Stimulated activated CD8-positive, alpha-beta memory T cell treated with anti-CD3 and anti-CD28 coated beads, Interleukin-15, amount 100 ng/mL, for 1 hour (primary cell): Measurements from ENCODE around the gene RPS13.
"Not testable (repeated sequence)": the region's sequence is repeated elsewhere in the genome, so short reads cannot be mapped to it uniquely, and the experiment has no call there.

Experiments
- DNase-seq: peaks from one replicate; pipeline ENCODE4 v3.0.0-alpha.2; 2020; ENCODE audit warnings: low read depth

RPS13 gene

GRCh38 chr11:17077520-17078401, at the start of gene RPS13:
TSS of gene RPS13 (minus strand) at chr11:17077667. CDS start at chr11:17077641, 26 bp downstream.
- peak; percentile 89 for DNase-seq

- no peak for DNase-seq
Observed at GRCh38 chr11:17121981-17122380, 44.5 kb upstream of the RPS13 start.

DNA sequence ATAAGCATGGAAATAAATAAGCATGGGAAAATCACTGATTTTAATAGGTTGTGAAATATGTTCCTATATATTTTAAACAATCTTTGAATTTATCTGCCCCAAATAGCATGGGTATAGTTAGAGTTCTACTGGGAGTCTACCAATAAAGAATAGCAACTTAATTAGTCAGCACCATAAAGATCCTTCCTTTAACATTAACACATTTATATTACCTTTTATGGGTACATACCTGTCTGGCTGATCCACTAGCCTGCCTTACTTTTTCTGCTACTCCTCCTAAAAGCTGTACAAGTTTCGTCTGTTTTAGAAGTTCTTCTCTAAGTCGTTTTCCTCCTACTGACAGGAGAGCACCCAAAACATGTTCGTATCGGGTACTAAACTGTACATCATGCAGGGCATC, 39.8 kb upstream of the RPS13 start:
- no peak for DNase-seq

DNA sequence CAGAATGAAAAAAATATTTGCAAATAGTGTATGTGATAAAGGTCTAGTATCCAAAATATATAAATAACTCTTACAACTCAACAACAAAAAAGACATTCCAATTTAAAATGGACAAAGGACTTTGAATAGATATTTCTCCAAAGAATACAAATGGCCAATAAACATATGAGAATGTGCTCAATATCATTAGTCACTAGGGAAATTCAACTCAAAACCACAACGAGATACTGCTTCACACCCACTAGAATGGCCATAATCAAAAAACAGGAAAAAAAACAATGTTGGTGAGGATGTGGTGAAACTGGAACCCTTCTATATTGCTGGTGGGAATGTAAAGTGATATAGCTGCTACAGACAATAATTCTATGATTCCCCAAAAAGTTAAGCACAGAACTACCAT, 38.6 kb upstream of the RPS13 start:
- DNase-seq = no peak

- not testable (repeated sequence) for DNase-seq
Observed at GRCh38 chr11:17107745-17108144, 30.3 kb upstream of the RPS13 start.

DNA sequence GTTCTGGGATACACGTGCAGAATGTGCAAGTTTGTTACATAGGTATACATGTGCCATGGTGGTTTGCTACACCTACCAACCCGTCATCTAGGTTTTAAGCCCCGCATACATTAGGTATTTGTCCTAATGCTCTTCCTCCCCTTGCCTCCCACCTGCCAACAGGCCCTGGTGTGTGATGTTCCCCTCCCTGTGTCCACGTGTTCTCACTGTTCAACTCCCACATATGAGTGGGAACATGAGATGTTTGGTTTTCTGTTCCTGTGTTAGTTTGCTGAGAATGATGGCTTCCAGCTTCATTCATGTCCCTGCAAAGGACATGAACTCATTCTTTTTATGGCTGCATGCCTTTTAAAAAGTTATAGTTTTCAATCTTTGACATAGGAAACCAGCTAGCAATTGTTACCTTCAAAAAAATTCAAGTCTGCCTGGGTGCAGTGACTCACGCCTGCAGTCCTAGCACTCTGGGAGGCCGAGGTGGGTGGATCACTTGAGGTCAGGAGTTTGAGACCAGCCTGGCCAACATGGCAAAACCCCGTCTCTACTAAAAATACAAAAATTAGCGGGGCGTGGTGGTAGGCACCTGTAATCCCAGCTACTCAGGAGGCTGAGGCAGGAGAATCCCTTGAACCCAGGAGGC, 28.1 kb upstream of the RPS13 start:
- DNase-seq = not testable (repeated sequence)

DNA sequence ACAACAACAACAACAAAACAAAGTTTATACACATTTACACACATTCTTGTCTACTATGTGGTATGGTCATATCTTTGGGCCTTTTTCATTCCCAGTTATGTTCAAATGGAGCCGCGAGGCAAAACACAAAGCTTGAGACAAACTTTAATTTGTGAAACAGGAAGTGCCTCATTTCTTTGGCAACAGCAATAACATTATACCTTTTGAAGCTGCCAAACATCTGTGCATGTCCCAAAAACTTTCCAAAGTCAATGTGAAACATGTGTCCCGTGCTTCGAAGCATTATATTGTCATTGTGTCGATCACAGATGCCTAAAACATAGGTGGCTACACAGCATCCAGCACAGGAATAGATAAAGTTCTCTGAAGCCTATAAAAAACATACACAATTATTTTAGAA, 25.0 kb upstream of the RPS13 start:
- DNase-seq = no peak

DNA sequence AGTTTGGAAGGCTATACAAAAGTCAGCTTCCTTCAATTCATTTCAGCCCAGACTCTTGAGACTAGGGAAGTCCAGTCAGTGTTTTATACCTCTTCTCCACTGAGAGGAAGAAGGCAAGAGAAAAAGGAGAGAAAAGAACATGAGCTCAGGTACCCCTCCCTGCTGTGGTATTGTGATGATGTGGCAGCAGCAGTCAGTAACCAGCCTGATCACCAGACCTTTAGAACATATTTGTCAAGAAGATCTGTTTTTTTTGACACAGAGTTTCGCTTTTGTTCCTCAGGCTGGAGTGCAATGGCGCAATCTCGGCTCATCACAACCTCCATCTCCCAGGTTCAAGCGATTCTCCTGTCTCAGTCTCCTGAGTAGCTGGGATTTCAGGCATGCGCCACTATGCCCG, 21.2 kb upstream of the RPS13 start:
- no peak for DNase-seq

GRCh38 chr11:17098038-17098437, 20.6 kb upstream of the RPS13 start:
- no peak for DNase-seq

DNA sequence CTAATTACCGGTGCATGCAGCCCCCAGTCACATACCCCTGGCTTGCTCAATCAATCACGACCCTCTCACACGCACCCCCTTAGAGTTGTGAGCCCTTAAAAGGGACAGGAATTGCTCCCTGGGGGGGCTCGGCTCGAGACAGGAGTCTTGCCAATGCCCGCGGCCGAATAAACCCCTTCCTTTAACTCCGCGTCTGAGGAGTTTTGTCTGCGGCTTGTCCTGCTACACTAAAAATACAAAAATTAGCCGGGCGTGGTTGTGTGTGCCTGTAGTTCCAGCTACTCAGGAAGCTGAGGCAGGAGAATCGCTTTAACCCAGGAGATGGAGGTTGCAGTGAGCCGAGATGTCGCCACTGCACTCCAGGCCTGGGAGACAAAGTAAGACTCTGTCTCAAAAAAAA, 8.5 kb upstream of the RPS13 start:
- not testable (repeated sequence) for DNase-seq

- no peak for DNase-seq
Observed at GRCh38 chr11:17077240-17077519, 287 bp downstream of the RPS13 start.

DNA sequence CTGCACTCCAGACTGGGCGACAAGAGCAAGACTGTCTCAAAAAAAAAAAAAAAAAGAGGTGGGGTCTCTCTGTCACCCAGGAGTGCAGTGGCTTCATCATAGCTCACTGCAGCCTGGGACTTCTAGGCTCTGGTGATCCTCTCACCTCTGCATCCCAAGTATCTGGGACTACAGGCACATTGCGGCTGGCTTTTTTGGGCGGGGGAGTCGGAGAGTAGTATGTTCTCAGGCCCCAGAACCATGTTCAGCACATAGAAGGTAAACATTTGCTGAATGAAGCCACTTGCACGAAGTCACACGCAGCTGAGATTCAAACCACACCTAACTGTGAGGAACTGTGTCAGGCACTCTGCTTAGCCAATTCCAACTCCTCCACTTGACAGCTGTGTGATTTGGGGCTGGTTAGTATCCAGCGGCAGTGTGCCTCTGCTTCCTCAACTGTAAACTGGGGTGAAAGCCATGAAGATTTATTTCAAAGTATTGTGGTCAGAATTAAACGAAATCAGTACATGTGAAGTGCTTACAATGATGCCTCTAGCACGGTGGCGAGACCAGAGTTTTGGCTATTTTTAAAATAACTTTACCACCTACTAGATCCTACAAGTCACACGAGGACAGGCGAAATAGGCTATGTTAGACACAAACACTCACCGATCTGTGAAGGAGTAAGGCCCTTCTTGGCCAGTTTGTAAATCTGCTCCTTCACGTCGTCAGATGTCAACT, 789 bp downstream of the RPS13 start:
- DNase-seq = no peak

DNA sequence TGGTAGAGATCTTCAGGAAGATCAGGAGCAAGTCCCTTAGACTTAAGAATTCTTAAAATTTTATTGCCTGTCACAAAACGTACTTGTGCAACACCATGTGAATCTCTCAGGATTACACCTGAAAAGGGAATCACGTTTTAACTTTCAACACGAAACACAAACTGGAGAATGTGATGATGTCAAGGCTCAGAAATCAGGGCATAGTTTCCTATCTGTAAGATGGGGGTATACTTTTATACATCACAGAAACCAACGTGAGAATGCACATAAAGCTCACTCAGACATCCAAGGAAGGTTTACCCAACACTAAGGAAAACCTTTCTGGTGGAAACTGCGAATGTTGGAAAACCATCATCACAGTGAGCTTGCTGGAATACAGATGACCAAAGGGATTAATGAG, 2.0 kb downstream of the RPS13 start:
- DNase-seq = no peak

- no peak for DNase-seq
Observed at GRCh38 chr11:17073370-17074027, 4.0 kb downstream of the RPS13 start.

- no peak for DNase-seq
Observed at GRCh38 chr11:17067417-17067816, 10.1 kb downstream of the RPS13 start.

GRCh38 chr11:17066691-17067090, 10.8 kb downstream of the RPS13 start:
- DNase-seq = no peak

DNA sequence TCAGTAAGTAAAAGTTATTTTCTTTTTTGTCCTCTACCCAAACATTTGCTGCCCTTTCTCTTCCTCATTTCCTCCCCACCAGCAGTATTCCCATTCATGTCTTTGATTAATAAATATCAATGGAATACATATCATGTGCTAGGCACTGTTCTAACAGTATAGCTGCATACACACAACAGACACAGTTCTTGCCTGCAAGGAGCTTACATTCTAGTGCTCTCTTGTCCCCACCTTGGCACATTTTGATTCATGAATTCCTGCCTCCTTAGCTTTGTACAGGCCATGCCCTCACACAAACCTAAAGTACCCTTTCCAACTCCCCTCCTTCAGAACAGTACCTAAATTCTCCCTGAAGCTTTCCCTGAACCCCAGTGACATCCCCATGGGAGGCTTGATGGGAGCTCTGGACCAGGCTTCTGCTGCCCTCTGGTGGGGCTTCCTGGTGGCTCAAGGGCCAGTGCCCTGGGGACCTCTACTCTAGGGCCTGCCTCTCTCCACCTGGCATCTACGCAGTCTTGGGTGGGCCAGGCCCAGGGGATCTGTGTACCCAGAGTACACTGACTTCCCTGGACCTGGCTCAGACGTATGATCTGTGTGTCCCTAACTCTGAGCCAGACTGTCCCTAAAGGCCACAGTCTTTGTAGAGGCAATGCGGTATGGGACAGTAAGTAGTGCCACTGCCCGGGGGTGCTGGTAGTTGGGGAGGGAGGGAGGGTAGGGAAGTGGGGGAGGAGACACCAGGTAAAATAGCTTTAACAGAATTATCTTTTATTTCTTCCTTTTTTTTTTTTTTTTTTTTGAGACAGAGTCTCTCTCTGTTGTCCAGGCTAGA, 14.1 kb downstream of the RPS13 start:
- no peak for DNase-seq

DNA sequence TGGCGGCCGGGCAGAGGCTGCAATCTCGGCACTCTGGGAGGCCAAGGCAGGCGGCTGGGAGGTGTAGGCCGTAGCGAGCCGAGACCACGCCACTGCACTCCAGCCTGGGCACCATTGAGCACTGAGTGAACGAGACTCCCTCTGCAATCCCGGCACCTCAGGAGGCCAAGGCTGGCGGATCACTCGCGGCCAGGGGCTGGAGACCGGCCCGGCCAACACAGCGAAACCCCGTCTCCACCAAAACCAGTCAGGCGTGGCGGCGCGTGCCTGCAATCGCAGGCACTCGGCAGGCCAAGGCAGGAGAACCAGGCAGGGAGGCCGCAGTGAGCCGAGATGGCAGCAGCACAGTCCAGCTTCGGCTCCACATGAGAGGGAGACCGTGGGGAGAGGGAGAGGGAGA, 26.3 kb downstream of the RPS13 start:
- DNase-seq = not testable (repeated sequence)

GRCh38 chr11:17048491-17048890, 29.0 kb downstream of the RPS13 start:
- not testable (repeated sequence) for DNase-seq

GRCh38 chr11:17046690-17047089, 30.8 kb downstream of the RPS13 start:
- no peak for DNase-seq
